HG02884 (cell line): Measurements from ENCODE around the gene RAD52.
A peak's percentile ranks its signal among the peaks of the same experiment; 100 is the strongest.

Experiments
- ATAC-seq: cut with Tn5 transposase; IDR thresholded peaks from one replicate; pipeline ENCODE4 v1.9.1; 2021; ENCODE audit warnings: mild to moderate bottlenecking, moderate library complexity; ENCODE audit not compliant: unreplicated experiment

RAD52 gene

GRCh38 chr12:949453-950191 is at the start of gene RAD52:
TSS of gene RAD52 (minus strand) at chr12:949694. CDS start at chr12:933058, 16,636 bp downstream.
- ATAC-seq = peak; percentile 85

DNA sequence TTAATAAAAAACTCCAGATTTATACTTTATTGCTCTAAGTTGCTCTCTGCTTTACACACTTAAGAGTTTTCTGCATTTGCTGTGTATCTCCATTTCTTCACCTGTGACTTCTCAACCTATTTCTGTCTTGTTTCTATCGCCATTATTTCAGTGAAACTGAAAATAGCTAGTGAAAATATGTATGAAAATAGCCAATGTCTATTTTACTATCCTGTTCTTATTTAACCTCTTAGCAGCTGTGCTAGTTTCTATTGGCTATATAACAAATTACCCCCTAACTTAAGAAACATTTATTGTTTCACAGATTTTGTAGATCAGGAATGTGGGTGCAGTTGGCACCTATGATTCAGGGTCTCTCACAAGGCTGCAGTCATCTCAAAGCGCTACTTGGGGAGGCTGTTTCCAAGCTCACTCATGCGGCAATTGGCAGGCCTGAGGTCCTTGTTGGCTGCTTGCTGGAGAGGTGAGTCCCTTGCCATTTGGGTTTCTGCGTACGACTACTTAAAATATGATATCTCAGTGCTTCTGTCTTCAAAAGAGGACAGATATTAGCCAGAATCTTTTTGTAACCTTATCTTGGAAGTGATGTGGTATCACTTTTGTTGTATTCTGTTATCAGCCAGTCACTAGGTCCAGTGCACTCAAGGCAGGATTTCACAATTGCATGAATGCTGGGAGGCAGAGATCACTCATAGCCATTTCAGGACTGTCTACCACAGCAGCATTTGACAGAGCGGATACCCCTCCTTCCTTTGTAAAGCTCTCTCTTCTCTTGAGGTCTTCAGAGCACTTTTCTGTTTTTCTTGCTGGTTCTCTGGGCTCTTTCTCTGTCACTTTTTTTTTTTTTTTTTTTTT is 48.8 kb upstream of the RAD52 start:
- ATAC-seq = no peak

GRCh38 chr12:997505-997904 is 48.0 kb upstream of the RAD52 start:
- ATAC-seq = no peak

- no peak for ATAC-seq
Observed at GRCh38 chr12:996881-997280, 47.4 kb upstream of the RAD52 start.

- ATAC-seq = no peak
Observed at GRCh38 chr12:992647-993046, 43.2 kb upstream of the RAD52 start.

GRCh38 chr12:991350-992333 is 42.1 kb upstream of the RAD52 start:
- peak; percentile 34 for ATAC-seq

GRCh38 chr12:990661-991349 is 41.3 kb upstream of the RAD52 start, which contains the start of gene ERC1:
TSS of gene ERC1 (plus strand) at chr12:991223. CDS start at chr12:1027904, 36,681 bp downstream.
- ATAC-seq = peak; percentile 82

DNA sequence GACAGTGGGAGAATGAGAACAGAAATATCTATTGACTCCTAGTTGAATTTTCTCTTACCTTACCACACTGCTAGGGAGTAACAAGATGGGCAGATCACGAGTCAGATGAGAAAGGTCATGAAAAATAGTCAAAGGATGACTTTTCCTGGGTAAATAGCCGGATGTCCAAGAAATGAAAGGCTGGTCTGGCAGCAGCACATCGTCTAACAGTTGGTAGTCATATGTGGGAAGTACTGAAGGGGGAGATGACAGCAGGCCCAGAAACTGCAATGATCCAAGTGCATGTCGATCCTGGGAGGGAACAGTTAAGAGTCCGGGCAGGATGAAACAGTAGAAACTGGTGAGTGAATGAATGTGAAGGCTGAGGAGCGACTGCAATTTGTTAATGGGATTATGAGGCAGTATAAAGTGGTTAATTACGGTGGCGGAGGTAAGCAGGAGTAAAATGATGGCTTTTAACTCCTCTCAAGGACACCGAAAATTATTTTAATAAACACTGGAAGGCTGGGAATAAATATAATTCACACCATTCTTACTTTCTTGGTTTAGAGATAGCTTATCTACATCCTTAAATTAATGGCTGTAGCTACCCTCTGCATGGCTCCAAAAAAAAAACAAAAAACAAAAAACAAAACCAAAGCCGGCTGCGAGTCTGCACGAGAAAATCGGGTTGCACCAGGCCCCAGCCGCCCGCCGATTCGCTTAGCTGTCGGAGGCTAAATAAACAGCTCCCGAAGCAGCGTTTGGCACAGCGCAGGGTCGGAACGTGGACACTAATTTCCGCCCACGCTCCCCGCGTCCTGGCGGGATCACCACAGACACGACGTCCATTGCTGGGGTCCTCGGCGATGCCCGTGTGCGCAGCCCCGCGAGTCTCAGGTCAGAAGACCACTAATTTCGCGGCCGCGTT is 40.5 kb upstream of the RAD52 start:
- ATAC-seq = peak; percentile 17

- no peak for ATAC-seq
Observed at GRCh38 chr12:989051-989450, 39.6 kb upstream of the RAD52 start.

GRCh38 chr12:988646-989045 is 39.2 kb upstream of the RAD52 start:
- no peak for ATAC-seq

GRCh38 chr12:981961-982360 is 32.5 kb upstream of the RAD52 start:
- ATAC-seq = no peak

- ATAC-seq = no peak
Observed at GRCh38 chr12:981176-981828, 31.8 kb upstream of the RAD52 start.

- no peak for ATAC-seq
Observed at GRCh38 chr12:979349-979748, 29.9 kb upstream of the RAD52 start.

- no peak for ATAC-seq
Observed at GRCh38 chr12:977156-977555, 27.7 kb upstream of the RAD52 start.

DNA sequence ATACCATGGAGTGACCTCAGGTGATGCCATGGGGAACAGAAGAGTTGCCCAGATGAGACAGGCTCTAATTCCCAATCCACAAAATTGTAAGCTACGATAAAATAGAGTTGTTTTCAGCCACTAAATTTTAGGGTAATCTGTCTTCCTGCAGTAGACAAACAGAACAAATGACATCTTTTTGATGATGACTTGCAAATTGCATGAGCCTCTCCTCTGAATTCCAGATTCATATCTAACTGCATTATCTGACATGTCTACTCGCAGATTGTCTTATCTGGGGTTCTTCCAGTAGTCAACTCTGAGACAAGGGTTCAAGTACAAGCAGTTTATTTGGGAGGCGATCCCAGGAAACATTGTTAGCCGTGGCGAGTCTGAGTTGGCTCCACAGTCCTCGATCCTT is 27.1 kb upstream of the RAD52 start:
- no peak for ATAC-seq

DNA sequence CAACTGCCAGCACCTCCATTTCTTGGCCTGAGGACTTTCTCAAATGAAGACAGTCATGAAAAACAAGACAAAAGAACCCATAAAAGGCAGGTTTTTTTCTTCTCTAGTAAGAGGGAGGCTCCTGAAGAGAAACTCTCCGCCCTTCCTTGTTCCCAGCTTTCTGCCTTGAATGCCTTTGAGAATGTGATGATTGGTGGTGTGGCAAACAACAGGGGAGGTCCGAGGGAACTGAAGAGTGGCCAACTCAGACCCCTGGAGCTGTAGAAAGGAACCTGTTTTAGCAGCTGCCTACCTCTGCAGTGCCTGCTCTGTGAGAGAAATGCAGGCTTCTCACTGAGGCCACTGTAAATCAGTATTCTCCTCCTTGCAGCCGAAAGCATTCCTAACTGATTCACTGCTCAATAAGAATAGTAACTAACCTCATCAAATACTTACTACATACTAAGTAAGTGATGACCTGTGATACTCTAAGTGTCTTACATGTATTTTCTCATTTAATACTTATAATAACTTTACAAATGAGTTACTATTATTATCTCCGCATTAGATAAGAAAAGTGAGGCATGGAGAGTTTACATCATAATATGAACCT is 24.9 kb upstream of the RAD52 start:
- ATAC-seq = no peak

DNA sequence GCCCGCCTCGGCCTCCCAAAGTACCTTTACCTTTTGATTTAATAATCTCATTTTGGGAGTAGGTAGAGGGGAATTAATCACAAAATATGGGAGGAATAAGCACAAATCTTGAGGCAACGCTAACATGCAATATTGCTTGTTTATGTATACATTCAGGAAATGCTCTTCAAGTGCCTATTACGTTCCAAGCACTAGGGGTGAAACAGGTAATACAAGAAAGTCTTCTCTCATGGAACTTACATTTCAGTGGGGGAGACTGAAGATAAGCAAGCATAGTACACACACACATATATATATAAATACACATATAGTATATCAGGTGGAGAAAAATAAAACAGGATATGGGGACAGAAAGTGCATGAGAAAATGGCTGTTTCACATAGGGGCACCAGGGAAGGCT is 22.5 kb upstream of the RAD52 start:
- no peak for ATAC-seq

- ATAC-seq = no peak
Observed at GRCh38 chr12:969821-970220, 20.3 kb upstream of the RAD52 start.
